ENCODE results near the gene FOXE1.
A peak's percentile ranks its signal among the peaks of the same experiment; 100 is the strongest.

Gene FOXE1

GRCh38 chr9:97853056-97853843 lies at the start of gene FOXE1:
Gene FOXE1, plus strand, starts transcription at chr9:97853226. Its CDS starts 689 bp downstream, at chr9:97853915.
- H2AFZ ChIP-seq (ENCODE audit: low read length, unreplicated experiment): no peak within 1 kb of the TSS
- H3K27ac ChIP-seq (ENCODE audit: low read depth, low read length): no peak within 1 kb of the TSS
- H3K4me3 ChIP-seq (ENCODE audit: low read depth, low read length): peak within 1 kb of the TSS; percentile 35

GRCh38 chr9:97804059-97804365 lies 49.0 kb upstream of the FOXE1 start:
- no peak overlapping the region for H3K27ac ChIP-seq (ENCODE audit: low read depth, low read length)
- peaks cover 7% of the 10 kb centered on the region for H3K4me1 ChIP-seq (ENCODE audit: control insufficient read depth, insufficient read depth, low read length, unreplicated experiment)
- no peaks in the 10 kb centered on the region for H3K36me3 ChIP-seq (ENCODE audit: insufficient read depth, low read length)
- H3K27me3 ChIP-seq (ENCODE audit: insufficient read depth, low read length): peaks cover 41% of the 10 kb centered on the region
- peak overlapping the region; percentile 78 for H3K4me3 ChIP-seq (ENCODE audit: low read depth, low read length)
- no peaks in the 10 kb centered on the region for H3K79me2 ChIP-seq (ENCODE audit: control insufficient read depth, insufficient read depth, low read length, unreplicated experiment)
- H2AFZ ChIP-seq (ENCODE audit: low read length, unreplicated experiment): peak overlapping the region; percentile 24

More at GRCh38 chr9:97853056-97853843, at the start of gene FOXE1:
- H3K4me1 ChIP-seq (ENCODE audit: control insufficient read depth, insufficient read depth, low read length, unreplicated experiment): peaks cover 2% of the 10 kb centered on the region
- H3K27me3 ChIP-seq (ENCODE audit: insufficient read depth, low read length): peaks cover 99% of the 10 kb centered on the region
- no peaks in the 10 kb centered on the region for H3K36me3 ChIP-seq (ENCODE audit: insufficient read depth, low read length)
- H3K79me2 ChIP-seq (ENCODE audit: control insufficient read depth, insufficient read depth, low read length, unreplicated experiment): no peaks in the 10 kb centered on the region

- Histone ChIP-seq H3K36me3 (ENCODE audit: insufficient read depth, low read length) (no peaks in the 10 kb centered on the region), H3K27ac (ENCODE audit: low read depth, low read length) (no peak overlapping the region), H2AFZ (ENCODE audit: low read length, unreplicated experiment) (no peak overlapping the region), H3K27me3 (ENCODE audit: insufficient read depth, low read length) (peaks cover 41% of the 10 kb centered on the region), H3K79me2 (ENCODE audit: control insufficient read depth, insufficient read depth, low read length, unreplicated experiment) (no peaks in the 10 kb centered on the region), H3K4me1 (ENCODE audit: control insufficient read depth, insufficient read depth, low read length, unreplicated experiment) (peaks cover 7% of the 10 kb centered on the region), H3K4me3 (ENCODE audit: low read depth, low read length) (no peak overlapping the region)
Observed at GRCh38 chr9:97806721-97807120, 46.3 kb upstream of the FOXE1 start.

- Histone ChIP-seq H2AFZ (ENCODE audit: low read length, unreplicated experiment) (no peak overlapping the region), H3K27ac (ENCODE audit: low read depth, low read length) (no peak overlapping the region), H3K4me1 (ENCODE audit: control insufficient read depth, insufficient read depth, low read length, unreplicated experiment) (peaks cover 4% of the 10 kb centered on the region), H3K4me3 (ENCODE audit: low read depth, low read length) (no peak overlapping the region), H3K27me3 (ENCODE audit: insufficient read depth, low read length) (peaks cover 41% of the 10 kb centered on the region), H3K36me3 (ENCODE audit: insufficient read depth, low read length) (no peaks in the 10 kb centered on the region), H3K79me2 (ENCODE audit: control insufficient read depth, insufficient read depth, low read length, unreplicated experiment) (no peaks in the 10 kb centered on the region)
Observed at GRCh38 chr9:97807681-97808080, 45.3 kb upstream of the FOXE1 start.

GRCh38 chr9:97808415-97808814 lies 44.6 kb upstream of the FOXE1 start:
- Histone ChIP-seq H3K4me3 (ENCODE audit: low read depth, low read length) (no peak overlapping the region), H3K27ac (ENCODE audit: low read depth, low read length) (no peak overlapping the region), H2AFZ (ENCODE audit: low read length, unreplicated experiment) (no peak overlapping the region)

GRCh38 chr9:97808972-97809371 lies 44.1 kb upstream of the FOXE1 start:
- H3K79me2 ChIP-seq (ENCODE audit: control insufficient read depth, insufficient read depth, low read length, unreplicated experiment): no peaks in the 10 kb centered on the region
- H3K36me3 ChIP-seq (ENCODE audit: insufficient read depth, low read length): no peaks in the 10 kb centered on the region; the same call in 1 of the 2 replicates
- peaks cover 4% of the 10 kb centered on the region for H3K4me1 ChIP-seq (ENCODE audit: control insufficient read depth, insufficient read depth, low read length, unreplicated experiment)
- H3K27me3 ChIP-seq (ENCODE audit: insufficient read depth, low read length): peaks cover 36% of the 10 kb centered on the region
- H2AFZ ChIP-seq (ENCODE audit: low read length, unreplicated experiment): no peak overlapping the region
- H3K27ac ChIP-seq (ENCODE audit: low read depth, low read length): no peak overlapping the region
- H3K4me3 ChIP-seq (ENCODE audit: low read depth, low read length): no peak overlapping the region

More at GRCh38 chr9:97808415-97808814, 44.6 kb upstream of the FOXE1 start:
- H3K79me2 ChIP-seq (ENCODE audit: control insufficient read depth, insufficient read depth, low read length, unreplicated experiment): no peaks in the 10 kb centered on the region
- H3K36me3 ChIP-seq (ENCODE audit: insufficient read depth, low read length): no peaks in the 10 kb centered on the region; the same call in 1 of the 2 replicates
- H3K27me3 ChIP-seq (ENCODE audit: insufficient read depth, low read length): peaks cover 41% of the 10 kb centered on the region
- peaks cover 4% of the 10 kb centered on the region for H3K4me1 ChIP-seq (ENCODE audit: control insufficient read depth, insufficient read depth, low read length, unreplicated experiment)

GRCh38 chr9:97809666-97810344 lies 43.2 kb upstream of the FOXE1 start:
- Histone ChIP-seq H3K36me3 (ENCODE audit: insufficient read depth, low read length) (no peaks in the 10 kb centered on the region; the same call in 1 of the 2 replicates), H2AFZ (ENCODE audit: low read length, unreplicated experiment) (no peak overlapping the region), H3K4me3 (ENCODE audit: low read depth, low read length) (no peak overlapping the region), H3K27ac (ENCODE audit: low read depth, low read length) (no peak overlapping the region), H3K79me2 (ENCODE audit: control insufficient read depth, insufficient read depth, low read length, unreplicated experiment) (no peaks in the 10 kb centered on the region), H3K27me3 (ENCODE audit: insufficient read depth, low read length) (peaks cover 29% of the 10 kb centered on the region), H3K4me1 (ENCODE audit: control insufficient read depth, insufficient read depth, low read length, unreplicated experiment) (peaks cover 4% of the 10 kb centered on the region)

GRCh38 chr9:97811533-97812246 lies 41.3 kb upstream of the FOXE1 start:
- H3K4me1 ChIP-seq (ENCODE audit: control insufficient read depth, insufficient read depth, low read length, unreplicated experiment): peaks cover 4% of the 10 kb centered on the region
- H3K4me3 ChIP-seq (ENCODE audit: low read depth, low read length): no peak overlapping the region
- H3K27ac ChIP-seq (ENCODE audit: low read depth, low read length): no peak overlapping the region
- H3K27me3 ChIP-seq (ENCODE audit: insufficient read depth, low read length): peaks cover 16% of the 10 kb centered on the region
- H3K79me2 ChIP-seq (ENCODE audit: control insufficient read depth, insufficient read depth, low read length, unreplicated experiment): no peaks in the 10 kb centered on the region
- no peak overlapping the region for H2AFZ ChIP-seq (ENCODE audit: low read length, unreplicated experiment)
- H3K36me3 ChIP-seq (ENCODE audit: insufficient read depth, low read length): no peaks in the 10 kb centered on the region; the same call in 1 of the 2 replicates

- no peak overlapping the region for H3K27ac ChIP-seq (ENCODE audit: low read depth, low read length)
- H3K79me2 ChIP-seq (ENCODE audit: control insufficient read depth, insufficient read depth, low read length, unreplicated experiment): no peaks in the 10 kb centered on the region
- H3K36me3 ChIP-seq (ENCODE audit: insufficient read depth, low read length): no peaks in the 10 kb centered on the region; the same call in 1 of the 2 replicates
- peaks cover 12% of the 10 kb centered on the region for H3K27me3 ChIP-seq (ENCODE audit: insufficient read depth, low read length)
- peaks cover 4% of the 10 kb centered on the region for H3K4me1 ChIP-seq (ENCODE audit: control insufficient read depth, insufficient read depth, low read length, unreplicated experiment)
- H3K4me3 ChIP-seq (ENCODE audit: low read depth, low read length): no peak overlapping the region
- no peak overlapping the region for H2AFZ ChIP-seq (ENCODE audit: low read length, unreplicated experiment)
Observed at GRCh38 chr9:97812247-97812543, 40.8 kb upstream of the FOXE1 start.

GRCh38 chr9:97813072-97813471 lies 40.0 kb upstream of the FOXE1 start:
- Histone ChIP-seq H3K79me2 (ENCODE audit: control insufficient read depth, insufficient read depth, low read length, unreplicated experiment) (no peaks in the 10 kb centered on the region), H3K27ac (ENCODE audit: low read depth, low read length) (no peak overlapping the region), H3K36me3 (ENCODE audit: insufficient read depth, low read length) (no peaks in the 10 kb centered on the region; the same call in 1 of the 2 replicates), H3K27me3 (ENCODE audit: insufficient read depth, low read length) (peaks cover 11% of the 10 kb centered on the region), H3K4me1 (ENCODE audit: control insufficient read depth, insufficient read depth, low read length, unreplicated experiment) (peaks cover 4% of the 10 kb centered on the region), H2AFZ (ENCODE audit: low read length, unreplicated experiment) (no peak overlapping the region), H3K4me3 (ENCODE audit: low read depth, low read length) (no peak overlapping the region)
